Heart right ventricle (tissue), 16 donors: Measurements from ENCODE around the gene ALDH1A2. TPM values are rescaled to one million over a fixed set of nuclear protein-coding genes. Genes with fewer than 3 reads are reported as not detected.

Source experiments
- ATAC-seq, 8 donors: fragments of 200-7000 bp; cut with Tn5 transposase; one replicate each; pipeline ENCODE4 v1.9.1; 2020; ENCODE audit warnings: mild to moderate bottlenecking in 8 of 8, moderate library complexity in 8 of 8, moderate number of reproducible peaks in 1 of 8
- DNase-seq, 2 donors: peaks; one replicate each; pipeline ENCODE4 v3.0.0-alpha.2; 2020
- H3K27ac ChIP-seq, 10 donors: fragments of 200-600 bp; sonication (generic) in 2 of 10; one replicate each; pipeline versions ENCODE4 v1.5.0 to v1.8.0; 2020 to 2022; ENCODE audit warnings: mild to moderate bottlenecking in 3 of 10
- H3K27me3 ChIP-seq, 7 donors: fragments of 200-600 bp; one replicate each; pipeline ENCODE4 v1.8.0; 2021 to 2022; ENCODE audit warnings: mild to moderate bottlenecking in 2 of 7
- H3K36me3 ChIP-seq, 9 donors: fragments of 200-600 bp; sonication (generic) in 1 of 9; one replicate each; pipeline versions ENCODE4 v1.5.0 to v1.8.0; 2020 to 2022; ENCODE audit warnings: mild to moderate bottlenecking in 2 of 9
- H3K4me1 ChIP-seq, 9 donors: fragments of 200-600 bp; sonication (generic) in 1 of 9; one replicate each; pipeline versions ENCODE4 v1.5.0 to v1.8.0; 2020 to 2022; ENCODE audit warnings: mild to moderate bottlenecking in 4 of 9
- H3K4me3 ChIP-seq, 10 donors: fragments of 200-600 bp; sonication (generic) in 2 of 10; one replicate each; pipeline versions ENCODE4 v1.5.0 to v1.8.0; 2020 to 2022; ENCODE audit warnings: mild to moderate bottlenecking in 7 of 10, moderate library complexity in 2 of 10
- H3K9me3 ChIP-seq, 11 donors: fragments of 200-600 bp in 10 of 11; sonication (generic) in 2 of 11; one replicate each; pipeline versions ENCODE4 v1.5.0 to v1.8.0; 2013 to 2022; ENCODE audit warnings: mild to moderate bottlenecking in 2 of 11, control low read depth in 1 of 11, moderate library complexity in 1 of 11
- WGBS, 2 donors: extraction: QIAGEN DNeasy Blood & Tissue Kit; methylation state at CpG; one replicate each; pipeline ENCODE4 v1.1.7; 2013; ENCODE audit warnings: inconsistent platforms in 1 of 2; 5-methylcytosine and 5-hydroxymethylcytosine counted together
- intact Hi-C, 10 donors: fragments of 100-400 bp; cut with DNase I; formaldehyde crosslinking; loops; one replicate each; pipeline versions ENCODE4 v1.11.1 to v1.14.2; 2022
- polyA plus RNA-seq, 2 donors: library from polyadenylated mRNA; stranded (reverse); fragments of 200-250 nt; gene quantifications; one replicate each; pipeline ENCODE4 v1.2.3, GENCODE V29; 2013
- total RNA-seq, 10 donors: library from RNA; stranded (reverse); fragmentation: NEBNext Ultra II Directional in 3 of 10; extraction: Animal tissue kit (Norgen Biotek cat#: 25700) in 3 of 10; gene quantifications; one replicate each; pipeline versions ENCODE4 v1.2.1 to v1.2.4, GENCODE V29; 2021 to 2023
- TF ChIP-seq, protein P1 (sequence below), 9 donors: fragments of 200-600 bp; sonication (generic) in 2 of 9; IDR thresholded peaks; one replicate each; pipeline versions ENCODE4 v1.5.0 to v1.8.0; 2021 to 2022; ENCODE audit warnings: antibody characterized with exemption in 9 of 9, mild to moderate bottlenecking in 5 of 9, moderate library complexity in 1 of 9
- donor health status: Arrhythmogenic right ventricular cardiomyopathy.
- donor health status: ischemic (EF 13 %, LVEDD 7.1; RV severe dilation, severe dysfunction).
- donor health status: healthy with polysubstance abuse.
- donor health status: DM: no; HTN: yes; CAD: no.
- donor health status: DM: no; HTN: no; CAD: no.
- donor health status: ischemic (EF 25% LVEDD 6.9; RV normal size, moderate dysfunction).
- donor health status: ischemic (EF 25% LVEDD 5.7; RV mildly dilated, moderate dysfunction).
- donor health status: healthy.
- donor health status: DM: yes; HTN: yes; CAD: no.
- donor health status: Ischemic cardiomyopathy.
- donor health status: ischemic (EF 35%, LVEDD 5.7; RV mildly dilated, moderate dysfunction).
- donor health status: nonischemic (EF 11% LVEDD 7.7; RV severe dilation, severe dysfunction).
- donor health status: DM: yes; HTN: yes; CAD: no.
- donor health status: PGD.
- donor health status: ischemic (EF 29% LVEDD 5.4; RV normal size, mild dysfunction).
- donor health status: nonischemic (EF 23%, LVEDD 6.1; RV moderate dilation, normal function).

The ALDH1A2 gene
- total and polyA plus RNA-seq, 12 donors: 2.3 to 21.0 (median 9.8) TPM

DNA sequence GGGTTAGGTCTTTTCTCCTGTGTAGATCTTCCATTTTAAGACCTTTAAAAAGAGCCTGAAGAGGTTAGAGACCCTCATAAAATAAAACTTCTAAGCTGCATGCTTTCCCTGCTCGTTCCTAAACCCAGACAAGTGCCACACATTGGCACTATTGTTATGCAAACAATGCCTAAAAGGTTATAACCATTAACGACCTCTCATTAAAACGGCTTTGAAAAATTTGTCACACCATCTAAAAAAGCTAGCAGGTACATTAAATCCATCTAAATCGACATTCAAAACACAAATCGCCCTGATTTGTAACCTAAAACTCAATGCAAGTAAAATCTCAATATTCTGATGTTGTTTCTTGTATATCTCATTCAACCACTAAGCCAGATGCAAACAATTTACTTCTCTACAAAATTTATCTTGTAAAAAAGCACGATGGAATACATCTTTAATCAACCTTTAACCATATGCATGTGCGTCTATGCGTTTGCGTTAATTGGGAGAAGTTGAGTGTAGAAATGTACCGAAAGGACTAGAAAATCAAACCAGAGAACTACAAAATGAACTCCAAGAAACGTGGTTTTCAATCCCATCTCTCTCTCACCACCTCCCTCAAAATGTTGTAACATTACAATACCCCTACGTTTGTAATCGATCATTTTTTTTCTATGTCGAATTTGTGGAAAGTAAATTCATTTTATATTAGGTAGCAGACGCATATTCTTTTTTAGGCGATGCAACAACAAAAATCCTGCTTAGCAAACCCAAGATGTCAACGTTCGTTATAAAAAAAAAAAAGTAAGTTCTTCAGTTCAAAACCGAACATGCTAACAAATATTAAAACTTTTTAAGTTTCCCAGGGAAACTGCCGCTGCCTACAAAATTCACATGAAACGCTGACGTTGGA is 1.2 kb downstream of the ALDH1A2 start:
- Histone ChIP-seq H3K4me1 (peaks cover 0 to 25% (median 12%) of the 10 kb centered on the region in 9 donors), H3K36me3 (no peaks in the 10 kb centered on the region), H3K27me3 (peaks cover 0 to 99% (median 55%) of the 10 kb centered on the region in 7 donors), H3K4me3 (peak overlapping the region; percentile 11 to 68 (median 61)), H3K9me3 (no peaks in the 10 kb centered on the region), H3K27ac (peak overlapping the region in 9 of 10 donors; percentile 4 to 89 (median 72))
- 29 to 34% methylated on average over 22 of the region's 22 CpGs for WGBS, 2 donors
- no peak for DNase-seq
- TF ChIP-seq, protein P1, sequence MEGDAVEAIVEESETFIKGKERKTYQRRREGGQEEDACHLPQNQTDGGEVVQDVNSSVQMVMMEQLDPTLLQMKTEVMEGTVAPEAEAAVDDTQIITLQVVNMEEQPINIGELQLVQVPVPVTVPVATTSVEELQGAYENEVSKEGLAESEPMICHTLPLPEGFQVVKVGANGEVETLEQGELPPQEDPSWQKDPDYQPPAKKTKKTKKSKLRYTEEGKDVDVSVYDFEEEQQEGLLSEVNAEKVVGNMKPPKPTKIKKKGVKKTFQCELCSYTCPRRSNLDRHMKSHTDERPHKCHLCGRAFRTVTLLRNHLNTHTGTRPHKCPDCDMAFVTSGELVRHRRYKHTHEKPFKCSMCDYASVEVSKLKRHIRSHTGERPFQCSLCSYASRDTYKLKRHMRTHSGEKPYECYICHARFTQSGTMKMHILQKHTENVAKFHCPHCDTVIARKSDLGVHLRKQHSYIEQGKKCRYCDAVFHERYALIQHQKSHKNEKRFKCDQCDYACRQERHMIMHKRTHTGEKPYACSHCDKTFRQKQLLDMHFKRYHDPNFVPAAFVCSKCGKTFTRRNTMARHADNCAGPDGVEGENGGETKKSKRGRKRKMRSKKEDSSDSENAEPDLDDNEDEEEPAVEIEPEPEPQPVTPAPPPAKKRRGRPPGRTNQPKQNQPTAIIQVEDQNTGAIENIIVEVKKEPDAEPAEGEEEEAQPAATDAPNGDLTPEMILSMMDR (IDR thresholded peaks at IDR 0.05): no peak
- intact Hi-C loops: loop anchor here in 7 of 10 donors (1.0 to 10.0 kb wide), 7 partner anchors 120 to 510 kb away; no protein-coding TSS in a partner anchor
- ATAC-seq: no peak

DNA sequence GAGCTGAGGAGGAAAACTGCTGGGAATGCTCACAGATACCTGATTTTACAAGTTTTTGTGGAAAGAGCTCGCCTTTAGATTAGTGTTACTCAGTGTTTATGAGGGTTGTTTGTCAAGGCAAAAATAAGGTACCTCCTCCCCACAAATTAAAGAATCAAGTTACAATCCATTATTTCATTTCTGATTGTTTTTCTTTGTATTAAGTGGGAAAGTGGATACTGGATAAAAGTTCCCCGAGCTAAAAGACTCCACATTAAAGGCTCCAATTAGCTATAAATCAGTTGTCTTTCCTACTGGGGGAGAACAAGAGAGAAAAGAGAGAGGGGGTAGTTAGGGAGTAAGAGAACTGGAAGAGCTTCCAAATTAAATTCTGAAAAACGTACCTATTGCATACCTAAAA is 1.9 kb downstream of the ALDH1A2 start:
- H3K27me3 ChIP-seq: peaks cover 0 to 100% (median 55%) of the 10 kb centered on the region in 7 donors
- no peaks in the 10 kb centered on the region for H3K9me3 ChIP-seq
- peaks cover 0 to 25% (median 12%) of the 10 kb centered on the region in 9 donors for H3K4me1 ChIP-seq
- no peak for ATAC-seq
- H3K4me3 ChIP-seq: peak overlapping the region in 6 of 10 donors; percentile 58 to 68 (median 64)
- WGBS, 2 donors: 62 to 63% methylated on average over 3 of the region's 3 CpGs
- intact Hi-C loops: loop anchor here in 7 of 10 donors (1.0 to 10.0 kb wide), 7 partner anchors 121 to 509 kb away; no protein-coding TSS in a partner anchor
- TF ChIP-seq, protein P1 (IDR thresholded peaks at IDR 0.05): no peak
- DNase-seq: no peak
- peak overlapping the region in 7 of 10 donors; percentile 1 to 89 (median 25) for H3K27ac ChIP-seq
- H3K36me3 ChIP-seq: no peaks in the 10 kb centered on the region

DNA sequence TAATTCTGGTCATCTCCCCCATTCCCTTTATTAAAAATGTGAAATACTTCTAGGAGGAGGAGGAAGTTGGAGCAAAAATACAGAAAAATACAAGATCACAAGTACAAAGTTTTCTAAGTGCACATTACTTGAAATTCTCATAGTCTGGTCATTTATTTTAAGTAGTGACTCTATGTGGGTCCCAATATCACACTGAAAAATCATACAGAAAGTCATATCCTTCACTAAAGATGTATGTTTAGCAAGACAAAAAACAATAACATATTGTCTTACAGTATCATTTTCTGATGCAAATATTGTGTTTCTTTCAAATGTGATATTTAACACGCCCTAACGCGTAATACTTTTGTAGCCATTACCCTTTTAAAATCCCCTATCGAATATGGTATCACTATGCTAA is 2.5 kb downstream of the ALDH1A2 start:
- Histone ChIP-seq H3K27me3 (peaks cover 0 to 98% (median 55%) of the 10 kb centered on the region in 7 donors), H3K4me3 (peak overlapping the region in 5 of 10 donors; percentile 62 to 68 (median 65)), H3K9me3 (no peaks in the 10 kb centered on the region), H3K27ac (peak overlapping the region in 6 of 10 donors; percentile 9 to 89 (median 34)), H3K36me3 (no peaks in the 10 kb centered on the region), H3K4me1 (peaks cover 0 to 25% (median 12%) of the 10 kb centered on the region in 9 donors)
- TF ChIP-seq, protein P1 (IDR thresholded peaks at IDR 0.05): no peak
- ATAC-seq (no peak), DNase-seq (no peak)
- intact Hi-C loops: loop anchor here in 7 of 10 donors (10.0 kb wide), 5 partner anchors 122 to 508 kb away; no protein-coding TSS in a partner anchor
- 77 to 78% methylated on average over 4 of the region's 4 CpGs for WGBS, 2 donors

DNA sequence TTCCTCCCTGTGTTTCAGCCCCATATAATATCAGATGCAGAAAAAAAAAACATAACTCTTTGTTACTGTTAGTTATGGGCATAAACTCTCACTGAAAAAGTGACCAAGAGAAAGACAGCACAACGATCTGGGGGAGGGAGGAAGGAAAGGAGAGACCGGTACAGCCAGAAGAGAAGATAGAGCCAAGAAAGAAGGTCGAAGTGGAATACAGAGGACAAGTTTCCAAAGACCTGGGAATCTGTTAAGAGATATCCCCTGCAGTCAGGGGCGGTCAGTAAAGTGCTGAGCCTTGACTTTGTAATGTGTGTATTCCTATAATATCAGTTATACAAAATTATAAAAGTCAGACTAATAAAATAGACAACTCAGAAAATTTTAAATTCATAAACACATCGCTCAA is 3.3 kb downstream of the ALDH1A2 start:
- Histone ChIP-seq H3K4me1 (peaks cover 0 to 25% (median 12%) of the 10 kb centered on the region in 9 donors), H3K27me3 (peaks cover 0 to 92% (median 55%) of the 10 kb centered on the region in 7 donors), H3K9me3 (no peaks in the 10 kb centered on the region), H3K27ac (peak overlapping the region in 3 of 10 donors; percentile 24 to 89 (median 26)), H3K36me3 (no peaks in the 10 kb centered on the region), H3K4me3 (peak overlapping the region in 4 of 10 donors; percentile 15 to 68 (median 64))
- intact Hi-C loops: loop anchor here in 7 of 10 donors (10.0 kb wide), 5 partner anchors 123 to 507 kb away; no protein-coding TSS in a partner anchor
- ATAC-seq (no peak), DNase-seq (no peak)
- TF ChIP-seq, protein P1 (IDR thresholded peaks at IDR 0.05): no peak
- WGBS, 2 donors: 51 to 53% methylated on average over 5 of the region's 5 CpGs
